PC-3 (cell line): ENCODE results near the gene MRPL51. TPM values are rescaled to one million over a fixed set of nuclear protein-coding genes. Genes with fewer than 3 reads are reported as not detected.
"Not testable (repeated sequence)": the region's sequence is repeated elsewhere in the genome, so short reads cannot be mapped to it uniquely, and the experiment has no call there.

Experiments used
- ATAC-seq: fragments of 200-7000 bp; cut with Tn5 transposase; 2 replicates; pipeline ENCODE4 v1.9.1; 2020; ENCODE audit warnings: mild to moderate bottlenecking, moderate library complexity
- BruUV-seq: library from RNA; stranded (reverse); fragments of 400-500 nt; replicated peaks from 2 replicates; lab custom pipeline; 2021; lab: Mats Ljungman, UMichigan
- CTCF ChIA-PET: fragments of 300-600 bp; sonication (Branson Sonifier 250); formaldehyde crosslinking; loops from one replicate; lab custom pipeline; 2022; ENCODE audit warnings: antibody characterized with exemption; lab: Charles Lee
- POLR2A ChIA-PET: fragments of 300-600 bp; sonication (Branson Sonifier 250); formaldehyde crosslinking; loops from one replicate; lab custom pipeline; 2022; ENCODE audit warnings: antibody characterized with exemption; ENCODE audit not compliant: unreplicated experiment; lab: Charles Lee
- DNase-seq: peaks from one replicate; pipeline ENCODE4 v3.0.0-alpha.2; 2015
- H2AFZ ChIP-seq: fragments of 300-600 bp; sonication (generic); 2 replicates; pipeline ENCODE4 v1.6.0; 2016; ENCODE audit warnings: antibody characterized with exemption, low read length
- H3F3A ChIP-seq: fragments of 300-600 bp; sonication (generic); one replicate; pipeline ENCODE4 v1.6.0; 2017; ENCODE audit warnings: antibody characterized with exemption, low read length, control low read depth, mild to moderate bottlenecking; ENCODE audit not compliant: unreplicated experiment
- H3K27ac ChIP-seq: fragments of 300-600 bp; sonication (generic); 2 replicates; pipeline ENCODE4 v1.5.1; 2016; ENCODE audit warnings: mild to moderate bottlenecking, low read length
- H3K27me3 ChIP-seq: fragments of 300-600 bp; sonication (generic); 2 replicates; pipeline ENCODE4 v1.6.1; 2016; ENCODE audit warnings: low read length, mixed read lengths
- H3K36me3 ChIP-seq: fragments of 300-600 bp; sonication (generic); 2 replicates; pipeline ENCODE4 v1.6.1; 2016; ENCODE audit warnings: low read depth, mixed run types, low read length, mixed read lengths
- H3K4me1 ChIP-seq: fragments of 300-600 bp; sonication (generic); 2 replicates; pipeline ENCODE4 v1.5.1; 2016; ENCODE audit warnings: low read length; ENCODE audit not compliant: insufficient read depth
- H3K4me2 ChIP-seq: fragments of 300-600 bp; sonication (generic); 2 replicates; pipeline ENCODE4 v1.6.0; 2016; ENCODE audit warnings: low read length
- H3K4me3 ChIP-seq: fragments of 300-600 bp; sonication (generic); 2 replicates; pipeline ENCODE4 v1.5.1; 2016; ENCODE audit warnings: mild to moderate bottlenecking, low read length, mixed read lengths
- H3K79me2 ChIP-seq: fragments of 300-600 bp; sonication (generic); 2 replicates; pipeline ENCODE4 v1.6.1; 2017; ENCODE audit warnings: low read length, mixed read lengths
- H3K9ac ChIP-seq: fragments of 300-600 bp; sonication (generic); 2 replicates; pipeline ENCODE4 v1.6.0; 2016; ENCODE audit warnings: mild to moderate bottlenecking, low read length
- H3K9me2 ChIP-seq: fragments of 300-600 bp; sonication (generic); replicated peaks from 2 replicates; pipeline ENCODE4 v1.6.1; 2016; ENCODE audit warnings: mixed run types, low read length, mixed read lengths
- H3K9me3 ChIP-seq: fragments of 300-600 bp; sonication (generic); 2 replicates; pipeline ENCODE4 v1.6.1; 2016; ENCODE audit warnings: low read length, mixed read lengths
- H4K20me1 ChIP-seq: fragments of 300-600 bp; sonication (generic); 2 replicates; pipeline ENCODE4 v1.6.1; 2016; ENCODE audit warnings: low read length, mixed read lengths
- EZH2 ChIP-seq: fragments of 300-600 bp; sonication (generic); IDR thresholded peaks from one replicate; pipeline ENCODE4 v1.6.1; 2017; ENCODE audit warnings: antibody characterized with exemption, mild to moderate bottlenecking, low read length; ENCODE audit not compliant: unreplicated experiment
- EZH2phosphoT487 ChIP-seq: fragments of 300-600 bp; sonication (generic); IDR thresholded peaks from 2 replicates; pipeline ENCODE4 v1.6.1; 2018; ENCODE audit warnings: mild to moderate bottlenecking, antibody characterized with exemption, low read length, borderline replicate concordance
- intact Hi-C: fragments of 100-400 bp; cut with micrococcal nuclease; formaldehyde crosslinking; loops from 2 replicates; pipeline ENCODE4 v1.9.0; 2023
- total RNA-seq: library from RNA; depleted of rRNA; stranded (reverse); fragments of >200 nt; gene quantifications from 2 replicates; pipeline ENCODE4 v1.2.3, GENCODE V29; 2014
- TF ChIP-seq, protein P1 (sequence below): fragments of 300-600 bp; sonication (generic); conservative IDR thresholded peaks from 2 replicates; pipeline ENCODE4 v1.5.1; 2017; ENCODE audit warnings: antibody characterized with exemption, low read depth, mild to moderate bottlenecking, low read length

MRPL51 gene
- total RNA-seq, 1 experiment from 2014 or later, result 157 TPM

DNA sequence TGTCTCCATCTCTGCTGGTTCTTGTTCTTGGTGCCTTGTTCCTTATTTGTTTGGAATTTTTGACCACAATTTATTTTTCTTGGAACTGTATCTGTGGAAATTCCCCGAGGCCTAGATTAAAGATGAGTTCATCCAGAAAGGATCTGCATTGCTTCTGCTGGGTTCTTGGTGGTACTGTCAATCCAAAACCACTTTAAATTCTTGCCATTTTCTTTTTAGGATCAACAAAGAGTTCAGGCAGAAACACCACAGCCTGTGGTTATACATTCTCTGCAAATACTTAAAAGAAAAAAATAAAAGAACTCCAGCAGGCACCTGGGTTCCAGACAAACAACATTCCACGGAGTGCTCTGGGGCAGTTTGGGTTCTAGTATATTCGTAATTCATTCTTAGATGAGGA, 16.6 kb downstream of the MRPL51 start:
- no peaks in the 10 kb centered on the region for H3K9me3 ChIP-seq
- H2AFZ ChIP-seq, result no peak overlapping the region
- no peaks in the 10 kb centered on the region for H3F3A ChIP-seq
- no TSS peak for BruUV-seq
- ChIA-PET POLR2A (no interaction called here), CTCF (no interaction called here)
- intact Hi-C loops, result no loop called here
- H3K4me3 ChIP-seq, result no peak overlapping the region
- no peaks in the 10 kb centered on the region for H3K36me3 ChIP-seq
- H3K4me2 ChIP-seq, result no peak overlapping the region
- H3K9ac ChIP-seq, result no peak overlapping the region
- H3K9me2 ChIP-seq, result no peaks in the 10 kb centered on the region
- ATAC-seq (no peak), DNase-seq (no peak)
- TF ChIP-seq, protein P1, sequence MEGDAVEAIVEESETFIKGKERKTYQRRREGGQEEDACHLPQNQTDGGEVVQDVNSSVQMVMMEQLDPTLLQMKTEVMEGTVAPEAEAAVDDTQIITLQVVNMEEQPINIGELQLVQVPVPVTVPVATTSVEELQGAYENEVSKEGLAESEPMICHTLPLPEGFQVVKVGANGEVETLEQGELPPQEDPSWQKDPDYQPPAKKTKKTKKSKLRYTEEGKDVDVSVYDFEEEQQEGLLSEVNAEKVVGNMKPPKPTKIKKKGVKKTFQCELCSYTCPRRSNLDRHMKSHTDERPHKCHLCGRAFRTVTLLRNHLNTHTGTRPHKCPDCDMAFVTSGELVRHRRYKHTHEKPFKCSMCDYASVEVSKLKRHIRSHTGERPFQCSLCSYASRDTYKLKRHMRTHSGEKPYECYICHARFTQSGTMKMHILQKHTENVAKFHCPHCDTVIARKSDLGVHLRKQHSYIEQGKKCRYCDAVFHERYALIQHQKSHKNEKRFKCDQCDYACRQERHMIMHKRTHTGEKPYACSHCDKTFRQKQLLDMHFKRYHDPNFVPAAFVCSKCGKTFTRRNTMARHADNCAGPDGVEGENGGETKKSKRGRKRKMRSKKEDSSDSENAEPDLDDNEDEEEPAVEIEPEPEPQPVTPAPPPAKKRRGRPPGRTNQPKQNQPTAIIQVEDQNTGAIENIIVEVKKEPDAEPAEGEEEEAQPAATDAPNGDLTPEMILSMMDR, result no peak
- TF ChIP-seq EZH2, result no peak
- no peak for TF ChIP-seq EZH2phosphoT487
- no peaks in the 10 kb centered on the region for H4K20me1 ChIP-seq
- H3K27me3 ChIP-seq, result no peaks in the 10 kb centered on the region
- H3K27ac ChIP-seq, result no peak overlapping the region
- no peaks in the 10 kb centered on the region for H3K79me2 ChIP-seq
- H3K4me1 ChIP-seq, result no peaks in the 10 kb centered on the region; the same call in 1 of the 2 replicates

DNA sequence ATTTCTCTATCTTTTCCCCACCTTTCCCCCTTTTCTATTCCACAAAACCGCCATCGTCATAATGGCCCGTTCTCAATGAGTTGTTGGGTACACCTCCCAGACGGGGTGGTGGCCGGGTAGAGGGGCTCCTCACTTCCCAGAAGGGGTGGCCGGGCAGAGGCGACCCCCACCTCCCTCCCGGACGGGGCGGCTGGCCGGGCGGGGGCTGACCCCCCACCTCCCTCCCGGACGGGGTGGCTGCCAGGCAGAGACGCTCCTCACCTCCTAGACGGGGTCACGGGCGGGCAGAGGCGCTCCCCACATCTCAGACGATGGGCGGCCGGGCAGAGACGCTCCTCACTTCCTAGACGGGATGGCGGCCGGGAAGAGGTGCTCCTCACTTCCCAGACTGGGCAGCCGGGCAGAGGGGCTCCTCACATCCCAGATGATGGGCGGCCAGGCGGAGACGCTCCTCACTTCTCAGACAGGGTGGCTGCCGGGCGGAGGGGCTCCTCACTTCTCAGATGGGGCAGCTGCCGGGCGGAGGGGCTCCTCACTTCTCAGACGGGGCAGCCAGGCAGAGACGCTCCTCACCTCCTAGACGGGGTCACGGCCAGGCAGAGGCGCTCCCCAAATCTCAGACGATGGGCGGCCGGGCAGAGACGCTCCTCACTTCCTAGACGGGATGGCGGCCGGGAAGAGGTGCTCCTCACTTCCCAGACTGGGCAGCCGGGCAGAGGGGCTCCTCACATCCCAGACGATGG, 17.7 kb downstream of the MRPL51 start:
- intact Hi-C loops, result not testable (repeated sequence)

DNA sequence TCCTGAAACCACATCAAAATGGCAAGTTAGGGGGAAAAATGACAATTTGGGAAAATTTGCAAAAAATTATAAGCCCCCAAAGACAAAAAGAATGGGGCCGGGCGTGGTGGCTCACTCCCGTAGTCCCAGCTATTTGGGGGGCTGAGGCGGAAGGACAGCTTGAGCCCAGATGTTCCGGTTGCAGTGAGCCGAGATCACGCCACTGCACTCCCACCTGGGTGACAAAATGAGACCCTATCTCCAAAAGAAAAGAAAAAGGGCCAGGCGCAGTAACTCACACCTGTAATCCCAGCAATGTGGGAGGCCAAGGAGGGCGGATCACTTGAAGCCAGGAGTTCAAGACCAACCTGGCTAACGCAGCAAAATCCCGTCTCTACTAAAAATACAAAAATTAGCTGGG, 20.6 kb downstream of the MRPL51 start:
- ChIA-PET POLR2A (no interaction called here), CTCF (no interaction called here)
- ATAC-seq (no peak), DNase-seq (no peak)
- TF ChIP-seq EZH2phosphoT487, result no peak
- TF ChIP-seq, protein P1, result no peak
- no peak for TF ChIP-seq EZH2
- Histone ChIP-seq H3F3A (no peaks in the 10 kb centered on the region), H3K9me3 (no peaks in the 10 kb centered on the region), H3K27me3 (no peaks in the 10 kb centered on the region), H3K4me1 (peaks cover 25% of the 10 kb centered on the region), H3K9ac (no peak overlapping the region), H3K4me2 (no peak overlapping the region), H3K79me2 (peaks cover 11% of the 10 kb centered on the region), H3K36me3 (no peaks in the 10 kb centered on the region), H4K20me1 (no peaks in the 10 kb centered on the region), H3K9me2 (no peaks in the 10 kb centered on the region), H3K27ac (no peak overlapping the region), H2AFZ (no peak overlapping the region), H3K4me3 (no peak overlapping the region)
- intact Hi-C loops, result no loop called here
- no TSS peak for BruUV-seq

More for the DNA sequence above, 17.7 kb downstream of the MRPL51 start:
- POLR2A ChIA-PET, H3K27ac ChIP-seq, H3K9ac ChIP-seq, DNase-seq, H3K9me3 ChIP-seq, H4K20me1 ChIP-seq, H3K27me3 ChIP-seq, H3K4me1 ChIP-seq, H3K79me2 ChIP-seq, H2AFZ ChIP-seq, H3F3A ChIP-seq, H3K36me3 ChIP-seq, H3K9me2 ChIP-seq, H3K4me3 ChIP-seq, ATAC-seq, CTCF ChIA-PET, BruUV-seq, H3K4me2 ChIP-seq: not testable (repeated sequence)
